ENCODE data around the gene SLC24A4. TPM values are rescaled to one million over a fixed set of nuclear protein-coding genes. Genes with fewer than 3 reads are reported as not detected.

The SLC24A4 gene
- total and polyA plus RNA-seq, 2 donors (not counting 3 experiments of a cell fraction or from before 2014, with no cell fraction given) = 0.07 to 0.08 TPM

DNA sequence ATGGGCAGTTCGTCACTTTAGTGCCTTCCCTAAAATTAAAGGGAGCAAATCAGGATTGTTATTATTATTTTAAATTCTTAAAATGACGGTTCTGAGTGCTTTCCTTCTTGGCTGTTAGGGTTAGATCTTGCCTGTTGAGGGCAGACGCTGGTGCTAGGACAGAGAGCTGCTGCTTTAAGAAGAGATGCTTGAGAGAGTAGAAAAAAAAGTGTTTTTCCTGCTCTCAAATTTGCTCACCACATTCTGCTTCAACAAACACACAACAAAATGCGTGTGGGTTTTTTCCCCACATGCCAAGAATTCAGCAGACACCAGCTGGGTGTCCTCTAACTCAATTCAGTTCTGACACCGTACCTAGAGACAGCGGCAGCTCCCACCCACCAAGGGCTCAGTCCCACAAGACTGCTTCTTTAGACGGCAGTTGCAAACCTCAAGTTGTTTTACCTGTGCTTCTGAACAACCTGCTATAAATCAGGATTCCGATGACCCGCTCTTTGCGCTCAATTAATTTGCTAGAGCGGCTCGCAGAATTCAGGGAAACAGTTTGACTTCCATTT, 114.8 kb downstream of the SLC24A4 start:
- H2AFZ ChIP-seq (ENCODE audit: low read depth, low read length) = no peak overlapping the region
- intact Hi-C loops (cut with micrococcal nuclease) (no loop called here), dilution Hi-C loops (cut with MboI; ENCODE audit: extremely low pct_ligation_motif_present, low sequenced_read_pairs) (no loop called here)
- DNase-seq (ENCODE audit: low read depth, low spot score) (no peak), FAIRE-seq (no peak)
- H4K20me1 ChIP-seq (replicated peaks; ENCODE audit: control insufficient read depth, extremely low read depth, insufficient read depth, low read length) = no peaks in the 10 kb centered on the region
- no TSS peak for BruUV-seq (replicated peaks)
- H3K4me1 ChIP-seq (ENCODE audit: control insufficient read depth, extremely low read depth, insufficient read depth, low read length) = no peaks in the 10 kb centered on the region
- no peaks in the 10 kb centered on the region for H3K9me1 ChIP-seq (replicated peaks; ENCODE audit: control insufficient read depth, extremely low read depth, insufficient read depth, low read length)
- H3K4me2 ChIP-seq (ENCODE audit: insufficient read depth, low read length) = no peak overlapping the region
- no peak overlapping the region for H3K27ac ChIP-seq (ENCODE audit: insufficient read depth, low read depth, low read length)
- no peak for TF ChIP-seq MYC (IDR thresholded peaks at IDR 0.05; ENCODE audit: low read depth, low read length)
- H3K9me3 ChIP-seq (replicated peaks; ENCODE audit: control insufficient read depth, insufficient read depth, low read length) = no peaks in the 10 kb centered on the region
- H3K79me2 ChIP-seq (ENCODE audit: control insufficient read depth, insufficient read depth, low read length) = no peaks in the 10 kb centered on the region
- no peaks in the 10 kb centered on the region for H3K36me3 ChIP-seq (ENCODE audit: control insufficient read depth in 2 of 2, extremely low read depth in 1 of 2, insufficient read depth in 2 of 2, low read length in 2 of 2)
- CTCF ChIA-PET = no interaction called here
- H3K27me3 ChIP-seq (ENCODE audit: control insufficient read depth in 2 of 2, insufficient read depth in 2 of 2, low read length in 2 of 2) = no peaks in the 10 kb centered on the region
- H3K9ac ChIP-seq (replicated peaks; ENCODE audit: extremely low read depth, insufficient read depth, low read length) = no peak overlapping the region
- POLR2A ChIA-PET = no interaction called here
- H3K4me3 ChIP-seq (replicated peaks in 1 of 3; ENCODE audit: insufficient read depth in 1 of 3, low read depth in 1 of 3, low read length in 3 of 3) = no peak overlapping the region

DNA sequence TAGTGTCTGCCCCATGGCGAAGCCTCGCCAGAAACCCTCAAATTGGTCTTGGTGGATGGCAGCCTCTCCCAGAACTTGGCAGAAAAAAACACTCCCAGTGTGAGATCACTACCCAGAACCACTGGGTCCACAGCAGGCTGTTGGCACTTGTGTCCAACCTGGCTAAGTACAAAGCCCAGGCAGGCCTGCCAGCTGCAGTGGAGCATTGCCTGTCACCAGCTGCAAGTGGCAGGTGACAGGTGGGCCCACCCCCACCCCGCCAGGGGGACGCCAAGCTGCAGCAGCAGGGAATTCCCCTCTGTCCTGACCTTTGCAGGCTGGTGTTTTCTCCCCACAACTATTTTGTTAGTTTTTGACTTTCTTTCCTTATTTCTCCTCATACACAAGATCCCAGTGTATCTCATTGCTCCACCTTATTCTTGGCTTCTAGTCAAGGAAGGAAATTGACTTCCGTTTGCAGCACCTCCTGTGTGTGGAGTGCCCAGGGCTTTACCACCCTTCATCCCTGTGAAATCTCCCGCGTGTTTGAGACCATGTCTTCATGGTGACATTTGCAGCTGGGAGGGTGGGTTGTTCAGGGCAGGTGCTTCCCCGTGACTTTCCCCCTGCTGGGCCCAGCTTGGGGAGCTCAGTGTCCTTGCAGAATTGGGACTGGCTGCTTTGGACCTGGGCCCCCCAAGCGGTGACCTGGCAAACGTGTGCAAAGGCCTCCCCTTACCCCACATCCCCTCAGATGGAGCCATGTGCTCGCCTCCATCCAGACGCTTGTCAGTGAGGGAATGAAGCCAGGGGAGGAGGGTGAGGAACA, 116.8 kb downstream of the SLC24A4 start:
- no TSS peak for BruUV-seq (replicated peaks)
- H3K27me3 ChIP-seq (ENCODE audit: control insufficient read depth in 2 of 2, insufficient read depth in 2 of 2, low read length in 2 of 2) = no peaks in the 10 kb centered on the region
- ChIA-PET CTCF (no interaction called here), POLR2A (no interaction called here)
- FAIRE-seq (no peak), DNase-seq (ENCODE audit: low read depth, low spot score) (no peak)
- H3K9ac ChIP-seq (replicated peaks; ENCODE audit: extremely low read depth, insufficient read depth, low read length) = no peak overlapping the region
- no peak for TF ChIP-seq MYC (IDR thresholded peaks at IDR 0.05; ENCODE audit: low read depth, low read length)
- no peak overlapping the region for H2AFZ ChIP-seq (ENCODE audit: low read depth, low read length)
- H3K27ac ChIP-seq (ENCODE audit: insufficient read depth, low read depth, low read length) = no peak overlapping the region
- no peak overlapping the region for H3K4me2 ChIP-seq (ENCODE audit: insufficient read depth, low read length)
- no peaks in the 10 kb centered on the region for H3K4me1 ChIP-seq (ENCODE audit: control insufficient read depth, extremely low read depth, insufficient read depth, low read length)
- H3K9me3 ChIP-seq (replicated peaks; ENCODE audit: control insufficient read depth, insufficient read depth, low read length) = no peaks in the 10 kb centered on the region
- H3K9me1 ChIP-seq (replicated peaks; ENCODE audit: control insufficient read depth, extremely low read depth, insufficient read depth, low read length) = no peaks in the 10 kb centered on the region
- H4K20me1 ChIP-seq (replicated peaks; ENCODE audit: control insufficient read depth, extremely low read depth, insufficient read depth, low read length) = no peaks in the 10 kb centered on the region
- no peak overlapping the region for H3K4me3 ChIP-seq (replicated peaks in 1 of 3; ENCODE audit: insufficient read depth in 1 of 3, low read depth in 1 of 3, low read length in 3 of 3)
- dilution Hi-C loops (cut with MboI; ENCODE audit: extremely low pct_ligation_motif_present, low sequenced_read_pairs) = no loop called here
- no peaks in the 10 kb centered on the region for H3K36me3 ChIP-seq (ENCODE audit: control insufficient read depth in 2 of 2, extremely low read depth in 1 of 2, insufficient read depth in 2 of 2, low read length in 2 of 2)
- intact Hi-C loops (cut with micrococcal nuclease) = no loop called here
- H3K79me2 ChIP-seq (ENCODE audit: control insufficient read depth, insufficient read depth, low read length) = no peaks in the 10 kb centered on the region

Measured in endothelial cell of umbilical vein (primary cell).